GM12878 (cell line): ENCODE data around the gene STK26. TPM values are rescaled to one million over a fixed set of nuclear protein-coding genes. Genes with fewer than 3 reads are reported as not detected.

Experiments used
- ATAC-seq: fragments of 200-7000 bp; cut with Tn5 transposase; 3 replicates; pipeline ENCODE4 v1.9.1; 2020; ENCODE audit warnings: mild to moderate bottlenecking, moderate library complexity
- BruUV-seq: library from RNA; stranded (reverse); fragments of 400-500 nt; replicated peaks from 2 replicates; lab custom pipeline; 2021; lab: Mats Ljungman, UMichigan
- CTCF ChIA-PET: fragments of 300-600 bp; sonication (Branson Sonifier 250); formaldehyde crosslinking; extraction: SDS; loops from one replicate; lab custom pipeline; 2021; ENCODE audit warnings: inconsistent platforms; lab: Yijun Ruan, JAX
- POLR2A ChIA-PET: fragments of 350-600 bp; formaldehyde crosslinking; extraction: SDS; loops from one replicate; lab custom pipeline; 2021; ENCODE audit warnings: inconsistent platforms; lab: Charles Lee
- RAD21 ChIA-PET: fragments of 300-600 bp; sonication (Branson Sonifier 250); formaldehyde crosslinking; loops from one replicate; lab custom pipeline; 2023; ENCODE audit warnings: antibody characterized with exemption; ENCODE audit not compliant: unreplicated experiment; lab: Charles Lee
- SMC1A ChIA-PET: fragments of 300-600 bp; sonication (Branson Sonifier 250); formaldehyde crosslinking; loops from one replicate; lab custom pipeline; 2023; ENCODE audit not compliant: unreplicated experiment, uncharacterized antibody; lab: Charles Lee
- DNase-seq: peaks from one replicate; pipeline ENCODE4 v3.0.0-alpha.2; 2011; ENCODE audit warnings: low read depth, low spot score
- FAIRE-seq: peaks from 3 replicates; lab custom pipeline; 2011; peaks lifted over from hg19 to GRCh38; lab: Jason Lieb, UNC
- H2AFZ ChIP-seq: 2 replicates; pipeline ENCODE4 v1.6.0; 2011; ENCODE audit warnings: low read depth, low read length, control low read depth; ENCODE audit not compliant: control insufficient read depth
- H3K27ac ChIP-seq: 2 replicates; pipeline ENCODE4 v1.5.1; 2011; ENCODE audit warnings: control low read depth; ENCODE audit not compliant: control insufficient read depth, insufficient read depth
- H3K27me3 ChIP-seq, 2 experiments: replicated peaks in 1 of 2; 2 replicates each; pipeline versions ENCODE4 v1.6.0 to v1.6.1; 2011; ENCODE audit warnings: low read length in 1 of 2; ENCODE audit not compliant: control insufficient read depth in 2 of 2, insufficient read depth in 2 of 2
- H3K36me3 ChIP-seq, 2 experiments: 2 replicates each; pipeline ENCODE4 v1.5.1; 2011; ENCODE audit warnings: low read length in 1 of 2; ENCODE audit not compliant: control insufficient read depth in 2 of 2, insufficient read depth in 2 of 2
- H3K4me1 ChIP-seq: 2 replicates; pipeline ENCODE4 v1.6.1; 2011; ENCODE audit warnings: mild to moderate bottlenecking, low read length, moderate library complexity, mixed read lengths; ENCODE audit not compliant: control insufficient read depth, insufficient read depth
- H3K4me2 ChIP-seq: 2 replicates; pipeline ENCODE4 v1.6.0; 2011; ENCODE audit warnings: control low read depth; ENCODE audit not compliant: control insufficient read depth, insufficient read depth
- H3K4me3 ChIP-seq: fragments of 200-600 bp; sonication (generic); 2 replicates; pipeline ENCODE4 v1.5.1; 2016
- H3K79me2 ChIP-seq: 2 replicates; pipeline ENCODE4 v1.6.0; 2011; ENCODE audit warnings: low read length; ENCODE audit not compliant: control insufficient read depth, insufficient read depth
- H3K9ac ChIP-seq: 2 replicates; pipeline ENCODE4 v1.8.0; 2011; ENCODE audit warnings: low read length, control low read depth, mixed read lengths; ENCODE audit not compliant: control insufficient read depth, insufficient read depth
- H3K9me3 ChIP-seq: replicated peaks from 3 replicates; pipeline ENCODE4 v1.5.1; 2011; ENCODE audit warnings: mild to moderate bottlenecking, low read length; ENCODE audit not compliant: control insufficient read depth, insufficient read depth
- H4K20me1 ChIP-seq: 2 replicates; pipeline ENCODE4 v1.6.0; 2011; ENCODE audit not compliant: control insufficient read depth, insufficient read depth
- BACH1 ChIP-seq: fragments of 450-650 bp; IDR thresholded peaks from 2 replicates; pipeline ENCODE4 v1.6.1; 2017; ENCODE audit warnings: mild to moderate bottlenecking, borderline replicate concordance
- BCL11A ChIP-seq: IDR thresholded peaks from 2 replicates; pipeline ENCODE4 v1.6.1; 2011; ENCODE audit warnings: low read depth, low read length
- EED ChIP-seq: sonication (generic); IDR thresholded peaks from 2 replicates; pipeline ENCODE4 v1.6.1; 2016; ENCODE audit warnings: antibody characterized with exemption, low read depth
- FOS ChIP-seq: IDR thresholded peaks from 3 replicates; pipeline ENCODE4 v1.6.1; 2011; ENCODE audit warnings: borderline replicate concordance; ENCODE audit not compliant: insufficient read length; ENCODE audit errors: extremely low read depth
- HCFC1 ChIP-seq: fragments of 150-350 bp; IDR thresholded peaks from 2 replicates; pipeline ENCODE4 v1.6.1; 2014; ENCODE audit warnings: low read length
- IRF4 ChIP-seq: IDR thresholded peaks from 2 replicates; pipeline ENCODE4 v1.6.1; 2011; ENCODE audit warnings: low read depth, low read length
- KDM1A ChIP-seq: fragments of 200-600 bp; sonication (generic); IDR thresholded peaks from 2 replicates; pipeline ENCODE4 v1.6.1; 2016; ENCODE audit warnings: borderline replicate concordance
- NFYA ChIP-seq: IDR thresholded peaks from 2 replicates; pipeline ENCODE4 v1.6.1; 2011; ENCODE audit warnings: low read depth, mild to moderate bottlenecking, low read length, improper control_type of control experiment, borderline replicate concordance
- POLR2AphosphoS2 ChIP-seq: IDR thresholded peaks from 2 replicates; pipeline ENCODE4 v1.6.1; 2011; ENCODE audit warnings: low read depth, mild to moderate bottlenecking, low read length, improper control_type of control experiment, moderate library complexity
- RAD51 ChIP-seq: fragments of 450-650 bp; IDR thresholded peaks from 2 replicates; pipeline ENCODE4 v1.6.1; 2016; ENCODE audit warnings: moderate library complexity, mild to moderate bottlenecking, inconsistent platforms
- RELB ChIP-seq: fragments of 450-650 bp; IDR thresholded peaks from 2 replicates; pipeline ENCODE4 v1.6.1; 2017; ENCODE audit warnings: low read depth, mild to moderate bottlenecking, moderate library complexity
- SIN3A ChIP-seq: IDR thresholded peaks from 2 replicates; pipeline ENCODE4 v1.6.1; 2012; ENCODE audit warnings: low read depth, low read length, improper control_type of control experiment
- SPI1 ChIP-seq: IDR thresholded peaks from 2 replicates; pipeline ENCODE4 v1.6.1; 2011; ENCODE audit warnings: low read depth, mild to moderate bottlenecking, low read length, moderate library complexity, borderline replicate concordance; ENCODE audit not compliant: insufficient read depth
- SRF ChIP-seq, 2 experiments: IDR thresholded peaks; 2 replicates each; pipeline ENCODE4 v1.6.1; 2011; ENCODE audit warnings: low read depth in 2 of 2, low read length in 2 of 2, mild to moderate bottlenecking in 1 of 2, moderate library complexity in 1 of 2
- TAF1 ChIP-seq: IDR thresholded peaks from 2 replicates; pipeline ENCODE4 v1.6.1; 2011; ENCODE audit warnings: mild to moderate bottlenecking, low read depth, low read length, borderline replicate concordance
- TCF3 ChIP-seq: IDR thresholded peaks from 2 replicates; pipeline ENCODE4 v1.6.1; 2012; ENCODE audit warnings: low read depth, mild to moderate bottlenecking, low read length, borderline replicate concordance; ENCODE audit not compliant: insufficient read depth
- ZBTB4 ChIP-seq: fragments of 450-650 bp; formaldehyde crosslinking; IDR thresholded peaks from 2 replicates; pipeline ENCODE4 v1.4.0; 2022; ENCODE audit warnings: mild to moderate bottlenecking, moderate library complexity
- WGBS: methylation state at CpG from one replicate; pipeline ENCODE4 v1.1.6; 2016; ENCODE audit warnings: low lambda C conversion rate; ENCODE audit not compliant: insufficient replicate concordance, insufficient coverage; ENCODE audit errors: missing lambda C conversion rate; 5-methylcytosine and 5-hydroxymethylcytosine counted together
- in situ Hi-C: fragments of 300-500 bp; cut with MboI; formaldehyde crosslinking; loops from 9 replicates; pipeline ENCODE4 v1.14.3; 2018; ENCODE audit warnings: mixed read lengths
- intact Hi-C: fragments of 100-400 bp; cut with micrococcal nuclease; formaldehyde crosslinking; loops from one replicate; pipeline ENCODE4 v1.14.2; 2022; ENCODE audit not compliant: unreplicated experiment
- polyA plus RNA-seq, 11 experiments: library from polyadenylated mRNA; depleted of rRNA in 4 of 11; unstranded in 6 of 11; stranded (reverse) in 5 of 11; fragments of >200 nt; fragmentation: Nextera tagmentation in 4 of 11; fragmentation: Illumina TruSeq in 1 of 11; extraction: Ambion mirVana in 4 of 11; extraction: Trizol in 1 of 11; gene quantifications; 1 replicate in 1 of 11; 2 replicates in 10 of 11; pipeline versions ENCODE4 v1.2.1 to v1.2.3, GENCODE V29; 2011 to 2016; ENCODE audit warnings: inconsistent platforms in 2 of 11, missing spikeins in 2 of 11, low read depth in 1 of 11
- total RNA-seq, 4 experiments: library from RNA; depleted of rRNA in 3 of 4; stranded (reverse); fragments of >200 nt in 3 of 4; fragmentation: Illumina TruSeq in 1 of 4; extraction: Trizol in 1 of 4; gene quantifications; 2 replicates each; pipeline versions ENCODE4 v1.2.1 to v1.2.3, GENCODE V29; 2013 to 2021

Gene STK26
- total and polyA plus RNA-seq, 10 of the 15 experiments (the other 5 are each of a cell fraction or from before 2014, with no cell fraction given), result 30.4 to 78.6 (median 58.8) TPM

DNA sequence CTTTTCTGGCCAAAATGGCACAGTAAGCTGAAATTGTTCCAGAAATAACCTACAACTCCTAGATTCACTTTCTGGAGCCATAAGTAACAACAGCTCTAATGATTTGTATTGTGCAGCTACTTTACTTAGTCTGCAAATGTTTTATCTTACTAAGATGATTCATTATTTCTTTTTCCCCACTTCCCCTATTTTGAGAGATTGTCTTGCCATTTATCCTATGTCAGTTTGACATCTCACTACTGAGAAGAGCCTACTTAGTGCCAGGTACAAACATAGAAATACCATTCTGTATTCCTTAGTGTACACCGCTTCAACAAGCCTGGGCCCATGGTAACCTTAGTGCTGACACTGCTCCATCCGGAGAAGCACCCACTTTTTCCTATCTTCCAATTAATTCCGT is 13.8 kb upstream of the STK26 start:
- Histone ChIP-seq H3K4me3 (no peak overlapping the region), H3K27me3 (no peaks in the 10 kb centered on the region), H3K9ac (no peak overlapping the region), H3K4me2 (no peak overlapping the region), H3K9me3 (no peaks in the 10 kb centered on the region), H3K4me1 (no peaks in the 10 kb centered on the region), H3K79me2 (no peaks in the 10 kb centered on the region), H3K27ac (no peak overlapping the region), H2AFZ (no peak overlapping the region), H4K20me1 (no peaks in the 10 kb centered on the region), H3K36me3 (no peaks in the 10 kb centered on the region)
- no TSS peak for BruUV-seq
- in situ Hi-C loops (no loop called here), intact Hi-C loops (no loop called here)
- ATAC-seq, result no peak
- CTCF ChIA-PET, result interaction anchor here (0.6 to 0.7 kb wide), 2 partner anchors 20 to 219 kb away, joined by 3 read pairs; no protein-coding TSS in a partner anchor
- no peak for DNase-seq
- 65% methylated on average over 3 of the region's 3 CpGs for WGBS
- SMC1A ChIA-PET, result interaction anchor here (0.7 to 1.0 kb wide), 3 partner anchors 9 to 156 kb away, joined by 3 read pairs; no protein-coding TSS in a partner anchor
- RAD21 ChIA-PET, result no interaction called here
- POLR2A ChIA-PET, result interaction anchor here (1.0 kb wide), 1 partner anchor 12 kb away, joined by 4 read pairs; no protein-coding TSS in a partner anchor
- FAIRE-seq, result no peak
- no peak for TF ChIP-seq ZBTB4 (CRISPR knock-in tag)
- no peak for TF ChIP-seq SRF (IDR thresholded peaks at IDR 0.05; ENCODE audit: low read depth in 2 of 2, low read length in 2 of 2)
- no peak for TF ChIP-seq TAF1
- TF ChIP-seq TCF3, result no peak
- no peak for TF ChIP-seq RAD51
- no peak for TF ChIP-seq IRF4
- no peak for TF ChIP-seq HCFC1
- TF ChIP-seq SPI1, result no peak; the same call in 1 of the 2 replicates
- TF ChIP-seq SIN3A, result no peak
- TF ChIP-seq BCL11A, result no peak
- TF ChIP-seq POLR2AphosphoS2, result no peak
- TF ChIP-seq BACH1, result no peak
- no peak for TF ChIP-seq FOS
- no peak for TF ChIP-seq EED
- no peak for TF ChIP-seq KDM1A
- TF ChIP-seq NFYA, result no peak
- TF ChIP-seq RELB, result no peak
